Activated CD8-positive, alpha-beta memory T cell treated with anti-CD3 and anti-CD28 coated beads, Interleukin-2, amount 50 U/mL, for 48 hours (primary cell): ENCODE results near the gene PPIE.

ENCODE experiments used
- DNase-seq: peaks from one replicate; pipeline ENCODE4 v3.0.0-alpha.2; 2020

PPIE gene

DNA sequence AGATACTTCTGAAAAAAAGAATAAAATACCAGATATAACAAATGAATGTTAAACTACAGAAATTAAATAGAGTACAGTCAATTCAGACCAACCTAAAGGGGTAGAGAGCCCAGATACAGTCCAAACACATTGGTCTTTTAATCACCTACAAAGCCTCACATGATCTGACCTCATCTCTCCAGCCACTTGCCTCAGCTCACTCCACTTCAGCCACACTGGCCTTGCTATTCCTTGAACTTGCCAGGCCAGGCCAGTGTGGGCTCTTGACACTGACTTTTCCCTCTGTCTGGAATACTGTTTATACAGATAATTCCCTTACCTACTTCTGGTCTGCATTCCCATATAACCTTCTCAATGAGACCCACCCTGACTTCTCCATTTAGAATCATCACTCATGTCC is 17.0 kb upstream of the PPIE start:
- no peak for DNase-seq

DNA sequence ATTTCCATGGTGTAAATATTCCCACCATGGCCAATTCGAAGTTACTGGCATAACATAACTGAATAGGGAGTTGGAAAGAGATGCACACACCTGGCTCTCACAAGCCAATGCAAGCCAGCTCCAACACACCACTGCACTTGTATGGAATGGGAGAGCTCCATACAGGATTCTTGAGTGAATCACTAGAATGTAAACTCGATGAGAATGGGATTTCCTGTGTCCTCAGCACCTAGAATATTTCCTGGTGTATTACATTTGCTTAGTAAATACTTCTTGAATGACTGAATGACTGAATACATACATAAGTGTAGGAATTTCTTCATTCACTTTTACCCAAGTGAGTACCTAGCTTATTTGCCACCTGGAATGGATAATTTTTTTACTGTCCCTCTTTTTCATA is 16.2 kb upstream of the PPIE start:
- no peak for DNase-seq

DNA sequence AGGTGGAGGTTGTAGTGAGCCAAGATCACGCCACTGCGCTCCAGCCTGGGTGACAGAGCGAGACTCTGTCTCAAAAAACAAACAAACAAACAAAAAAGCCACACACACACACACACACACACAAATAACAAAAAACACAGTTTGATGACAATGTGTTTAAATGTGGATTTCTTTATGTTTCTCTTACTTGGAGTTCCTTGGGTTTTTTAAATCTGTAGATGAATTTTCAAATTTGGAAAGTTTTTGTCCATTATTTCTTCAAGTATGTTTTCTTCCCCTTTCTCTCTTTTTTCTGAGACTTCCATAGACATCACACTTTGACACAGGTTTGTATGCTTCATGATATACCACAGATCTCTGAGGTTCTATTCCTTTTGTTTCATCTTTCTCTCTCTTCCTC is 12.1 kb upstream of the PPIE start:
- no peak for DNase-seq

DNA sequence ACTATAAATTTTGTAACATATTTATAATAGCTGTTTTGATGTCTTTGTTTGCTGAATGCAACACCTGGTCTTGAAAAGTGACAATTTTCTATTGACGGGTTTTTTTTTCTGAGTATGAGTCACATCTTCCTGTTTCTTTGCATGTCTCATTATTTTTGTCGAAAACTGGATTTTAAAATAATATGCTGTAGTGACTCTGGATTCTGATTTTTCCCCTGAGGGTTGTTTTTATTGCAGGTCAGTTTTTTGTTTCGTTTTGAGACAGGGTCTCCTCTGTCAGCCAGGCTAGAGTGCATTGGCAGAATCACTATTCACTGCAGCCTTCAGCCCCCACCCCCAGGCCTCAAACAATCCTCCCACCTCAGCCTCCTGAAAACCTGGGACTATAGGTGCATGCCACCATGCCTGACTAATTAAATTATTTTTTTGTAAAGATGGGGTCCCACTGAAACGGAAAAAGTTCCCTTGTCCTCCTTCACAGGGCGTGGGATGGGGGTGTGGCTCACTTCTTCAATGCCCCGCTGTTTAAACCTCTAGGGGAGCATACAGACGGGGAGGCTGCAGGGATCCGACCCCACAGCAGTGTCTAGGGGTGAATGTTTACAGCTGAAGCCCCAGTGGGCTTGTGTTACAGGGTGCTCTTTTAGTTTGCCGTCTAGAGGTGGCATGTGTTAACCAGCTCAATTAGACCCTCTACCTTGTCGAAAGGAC is 11.3 kb upstream of the PPIE start:
- DNase-seq: no peak

DNA sequence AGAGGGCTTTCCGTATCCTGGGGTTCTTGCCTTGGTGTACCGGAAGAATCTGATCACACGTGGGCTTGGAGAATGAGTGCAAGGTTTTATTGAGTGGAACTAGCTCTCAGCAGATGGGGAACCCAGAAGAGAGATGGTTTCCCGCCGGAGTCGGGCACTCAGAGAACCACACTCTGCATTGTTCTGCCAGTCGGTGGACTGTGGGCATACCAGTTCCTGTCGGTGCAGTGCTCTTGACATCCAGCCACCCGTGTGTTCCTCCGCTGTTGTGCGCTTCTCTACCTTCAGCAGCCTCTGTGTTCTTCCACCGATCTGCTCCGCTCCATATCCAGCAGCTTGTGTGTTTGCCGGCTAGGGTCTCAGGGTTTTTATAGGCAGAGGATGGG is 10.8 kb upstream of the PPIE start:
- DNase-seq: no peak

DNA sequence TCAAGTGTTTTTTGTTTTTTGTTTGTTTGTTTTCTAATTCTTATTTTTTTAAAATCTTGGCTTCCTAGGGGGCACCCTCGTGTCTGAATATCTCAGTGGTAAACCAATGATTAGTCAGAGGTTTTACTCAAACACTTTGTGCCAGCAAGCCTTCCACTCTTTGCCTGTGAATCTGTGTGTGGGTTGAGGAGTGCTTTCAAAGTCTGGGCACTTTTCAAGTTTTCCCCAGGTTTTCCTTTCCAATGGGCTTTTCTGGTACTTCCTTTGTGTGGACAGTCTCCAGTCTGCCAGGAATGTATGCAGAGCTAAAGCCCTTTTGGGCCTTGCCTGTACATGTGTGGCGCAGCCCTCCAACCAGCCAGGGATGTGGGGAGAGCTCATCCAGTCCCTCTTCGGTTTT is 9.7 kb upstream of the PPIE start:
- DNase-seq: no peak

DNA sequence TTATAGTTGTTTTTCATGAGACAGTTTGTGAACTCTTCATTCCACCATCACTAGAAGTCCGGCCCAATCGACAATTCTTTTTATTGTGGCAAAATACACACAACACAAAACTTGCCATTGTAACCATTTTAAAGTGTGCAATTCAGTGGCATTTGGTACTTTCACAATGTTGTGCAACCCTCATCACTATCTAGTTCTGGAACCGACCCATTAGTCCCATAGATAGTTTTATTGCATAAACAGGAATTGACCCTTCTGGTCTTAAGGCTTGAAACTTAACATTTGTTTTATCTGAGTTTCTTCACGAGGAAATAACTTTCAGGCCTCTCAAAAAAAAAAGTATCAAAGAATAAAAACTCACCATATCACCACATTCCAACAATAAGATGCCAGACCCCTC is 8.8 kb upstream of the PPIE start:
- no peak for DNase-seq

DNA sequence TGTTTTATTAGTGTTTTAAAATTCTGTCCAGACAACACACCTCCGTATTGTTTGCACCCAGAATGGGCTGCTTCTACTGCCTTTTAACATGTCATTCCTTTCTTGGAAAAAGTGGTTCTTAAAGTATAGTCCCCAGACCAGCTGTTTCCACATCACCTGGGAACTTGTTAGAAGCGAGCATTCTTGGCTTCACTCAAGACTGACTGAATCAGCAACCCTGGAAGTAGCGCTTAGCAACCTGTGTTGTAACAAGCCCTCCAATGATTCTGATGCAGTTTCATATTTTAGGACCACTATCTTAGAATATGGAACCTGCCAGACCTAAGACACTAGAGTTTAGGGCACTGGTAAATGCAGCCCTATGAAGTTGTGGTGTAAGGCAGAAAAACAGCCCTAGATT is 6.0 kb upstream of the PPIE start:
- DNase-seq: no peak

DNA sequence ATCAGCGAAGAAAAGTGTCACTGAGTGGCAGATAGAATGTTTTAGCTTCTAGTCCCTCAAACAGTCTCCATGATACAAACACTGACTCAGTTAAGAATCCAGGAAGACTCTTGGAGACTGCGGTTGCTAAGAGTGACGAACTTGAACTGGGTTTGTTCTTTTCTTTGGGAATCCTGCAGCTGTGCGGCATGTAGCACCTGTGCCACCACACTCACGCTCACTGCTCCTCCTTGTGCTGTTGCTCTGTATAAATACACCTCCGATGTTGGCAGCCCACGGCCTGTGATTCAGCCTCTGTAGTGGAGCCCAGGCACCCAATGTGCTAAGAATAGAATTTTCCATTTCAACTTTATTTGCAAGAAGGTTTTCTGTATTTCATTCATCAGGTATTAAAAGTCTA is 5.5 kb upstream of the PPIE start:
- no peak for DNase-seq

DNA sequence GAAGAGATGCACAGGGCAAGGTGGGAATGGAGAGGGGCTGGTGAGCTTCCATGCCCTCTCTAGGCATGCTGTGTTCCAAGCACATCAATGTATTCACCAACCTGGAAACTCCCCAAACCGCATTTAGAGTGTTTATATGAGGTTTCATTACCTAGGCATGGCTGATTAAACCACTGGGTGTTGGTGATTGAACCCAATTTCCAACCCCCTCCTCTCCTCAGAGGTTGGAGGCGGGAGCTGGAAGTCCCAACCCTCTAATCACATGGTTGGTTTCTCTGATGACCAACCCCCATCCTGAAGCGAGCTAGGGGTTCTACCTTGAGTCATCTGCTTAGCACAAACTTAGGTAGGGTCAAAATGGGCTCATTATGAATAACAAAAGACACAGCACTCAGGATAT is 3.0 kb upstream of the PPIE start:
- DNase-seq: no peak

DNA sequence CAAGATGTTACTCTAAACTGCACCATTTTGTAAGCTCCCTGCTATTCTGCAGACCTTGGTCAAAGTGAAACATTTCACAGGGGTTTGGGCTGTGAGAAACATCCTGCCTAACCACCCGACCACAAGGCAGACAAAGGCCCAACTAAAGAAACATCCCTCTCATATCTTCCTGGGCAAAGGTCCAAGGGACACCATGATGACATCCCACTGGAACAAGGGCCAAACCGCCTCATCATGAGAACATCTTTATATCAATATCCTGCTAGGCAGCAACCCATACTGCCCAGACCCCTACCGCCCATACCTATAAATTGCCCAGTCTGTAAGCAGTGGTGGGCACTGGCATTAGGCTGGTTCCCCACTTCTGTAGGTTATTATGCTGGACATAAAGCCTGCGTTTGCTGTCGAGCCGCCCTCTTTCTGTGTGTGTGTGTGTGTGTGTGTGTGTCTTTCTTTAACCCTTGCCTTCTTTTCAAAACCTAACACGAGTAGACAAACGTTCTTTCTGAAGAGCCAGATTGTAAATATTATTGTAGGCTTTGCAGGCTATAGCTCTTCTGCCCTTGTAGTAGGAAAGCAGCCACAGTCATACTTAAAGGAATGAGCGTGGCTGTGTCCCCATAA is 1.0 kb upstream of the PPIE start:
- DNase-seq: no peak

DNA sequence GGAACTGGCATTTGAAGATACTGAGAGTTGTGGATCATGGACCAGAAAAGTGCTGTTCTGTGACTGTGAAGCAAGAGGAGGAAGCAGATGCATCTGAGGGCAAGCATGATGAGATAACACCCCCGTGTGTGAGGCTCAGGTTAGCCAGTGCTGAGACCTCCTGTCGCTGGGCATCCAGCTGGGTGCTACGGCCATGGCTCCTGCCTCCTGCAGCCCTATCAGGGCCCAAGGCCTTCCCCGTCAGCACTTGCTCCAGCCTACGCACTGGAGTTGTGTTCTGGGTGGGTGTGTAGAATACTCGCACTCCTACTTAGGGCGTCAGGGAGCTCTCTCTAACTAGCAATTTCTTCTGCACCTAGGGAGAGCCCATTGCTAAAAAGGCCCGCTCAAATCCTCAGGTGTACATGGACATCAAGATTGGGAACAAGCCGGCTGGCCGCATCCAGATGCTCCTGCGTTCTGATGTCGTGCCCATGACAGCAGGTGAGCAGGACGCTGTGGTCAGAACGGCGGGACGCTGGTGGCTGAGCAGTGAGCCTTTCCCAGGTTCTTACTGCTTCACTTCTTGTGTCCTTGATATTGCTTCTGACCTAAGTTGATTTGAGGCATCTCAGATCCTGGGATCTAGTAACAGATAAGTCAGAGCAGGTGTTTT is 6.5 kb downstream of the PPIE start:
- DNase-seq: peak; percentile 39

DNA sequence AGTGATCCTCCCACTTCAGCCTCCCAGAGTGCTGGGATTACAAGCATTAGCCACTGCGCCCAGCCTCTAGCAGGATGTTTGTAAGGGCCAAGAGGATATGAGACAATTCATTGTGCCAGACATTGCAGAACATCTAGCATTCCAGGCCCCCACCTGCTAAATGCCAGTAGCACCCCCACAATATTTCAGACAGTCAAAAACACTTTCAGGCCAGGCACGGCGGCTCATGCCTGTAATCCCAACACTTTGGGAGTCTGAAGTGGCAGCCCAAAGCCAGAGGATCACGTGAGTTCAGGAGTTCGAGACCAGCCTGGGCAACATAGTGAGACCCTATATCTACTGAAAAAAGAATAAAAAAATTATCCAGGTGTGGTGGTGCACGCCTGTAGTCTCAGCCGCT is 12.9 kb downstream of the PPIE start:
- no peak for DNase-seq

DNA sequence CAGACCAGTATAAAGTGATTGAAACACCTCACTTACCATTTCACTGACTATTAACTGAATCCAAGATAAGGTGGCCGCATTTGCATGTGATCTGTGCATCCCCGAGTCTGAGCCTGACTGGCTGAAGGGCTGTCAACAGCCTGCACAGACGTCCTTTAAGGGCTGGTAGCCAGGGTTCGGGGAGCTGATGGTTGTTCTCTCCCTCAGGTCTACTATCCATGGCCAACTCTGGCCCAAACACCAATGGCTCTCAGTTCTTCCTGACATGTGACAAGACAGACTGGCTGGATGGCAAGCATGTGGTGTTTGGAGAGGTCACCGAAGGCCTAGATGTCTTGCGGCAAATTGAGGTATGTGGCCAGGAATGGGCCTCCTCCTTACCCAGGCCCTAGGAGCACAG is 14.0 kb downstream of the PPIE start:
- DNase-seq: no peak

DNA sequence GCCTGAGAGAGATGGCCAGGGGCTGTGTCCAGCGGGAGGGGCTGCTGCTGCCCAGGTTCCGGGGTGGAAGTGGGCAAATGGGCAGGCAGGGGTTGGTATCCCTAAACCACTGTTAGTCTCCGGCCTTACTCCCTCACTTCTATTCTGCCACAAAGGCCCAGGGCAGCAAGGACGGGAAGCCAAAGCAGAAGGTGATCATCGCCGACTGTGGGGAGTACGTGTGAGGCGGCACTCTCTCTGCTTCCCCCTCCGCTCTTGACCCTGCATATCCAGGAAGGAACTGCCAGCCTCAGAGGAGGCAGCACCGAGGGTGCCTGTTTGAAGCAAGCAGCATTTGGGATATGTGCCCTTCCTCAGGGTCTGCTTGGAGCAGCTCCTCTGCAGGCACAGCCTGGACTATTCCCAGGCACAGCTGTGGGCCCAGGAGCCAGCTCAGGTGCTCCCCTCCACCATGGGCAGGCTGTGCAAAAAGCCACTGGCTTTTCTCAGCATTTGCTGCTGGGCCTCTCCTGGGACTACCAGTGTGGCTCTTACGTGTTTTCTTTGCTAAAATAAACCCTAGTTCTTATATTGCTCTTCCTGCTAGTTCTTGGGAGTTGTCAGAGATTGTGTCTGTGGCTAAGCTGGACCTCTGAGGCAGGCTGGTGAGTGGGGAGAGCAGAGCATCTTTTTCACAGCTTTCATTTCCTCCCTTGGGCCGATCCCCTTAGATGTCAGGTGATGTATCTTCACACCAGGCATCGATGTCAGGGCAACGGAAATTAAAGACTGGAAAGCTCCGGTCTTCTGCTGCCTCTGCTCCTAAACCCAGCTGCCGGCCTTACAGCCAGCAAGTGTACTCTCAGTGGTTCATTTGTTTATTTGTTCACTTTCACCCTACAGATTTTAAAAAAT is 14.7 kb downstream of the PPIE start:
- DNase-seq: no peak

DNA sequence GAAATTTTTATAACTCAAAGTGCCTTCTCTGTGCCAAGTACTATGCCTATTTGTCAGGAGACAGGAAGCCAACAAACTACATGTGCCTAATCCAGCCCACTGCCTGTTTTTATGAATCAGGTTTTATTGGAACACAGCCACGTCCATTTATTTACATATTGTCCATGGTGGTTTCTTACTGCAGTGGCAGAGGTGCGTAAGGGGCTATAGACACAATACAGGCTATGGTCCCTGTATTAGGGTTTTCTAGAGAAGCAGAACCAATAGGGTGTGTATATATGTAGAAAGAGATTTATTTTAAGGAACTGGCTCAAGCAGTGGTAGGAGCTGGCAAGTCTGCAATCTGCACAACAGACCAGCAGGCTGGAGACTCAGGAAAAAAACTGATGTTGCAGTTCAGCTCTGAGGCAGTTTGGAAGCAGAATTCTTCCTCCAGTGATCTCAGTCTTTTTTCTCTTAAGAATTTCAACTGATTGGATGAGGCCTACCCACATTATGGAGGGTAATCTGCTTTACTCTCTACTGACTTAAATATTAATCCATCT is 15.4 kb downstream of the PPIE start:
- no peak for DNase-seq

DNA sequence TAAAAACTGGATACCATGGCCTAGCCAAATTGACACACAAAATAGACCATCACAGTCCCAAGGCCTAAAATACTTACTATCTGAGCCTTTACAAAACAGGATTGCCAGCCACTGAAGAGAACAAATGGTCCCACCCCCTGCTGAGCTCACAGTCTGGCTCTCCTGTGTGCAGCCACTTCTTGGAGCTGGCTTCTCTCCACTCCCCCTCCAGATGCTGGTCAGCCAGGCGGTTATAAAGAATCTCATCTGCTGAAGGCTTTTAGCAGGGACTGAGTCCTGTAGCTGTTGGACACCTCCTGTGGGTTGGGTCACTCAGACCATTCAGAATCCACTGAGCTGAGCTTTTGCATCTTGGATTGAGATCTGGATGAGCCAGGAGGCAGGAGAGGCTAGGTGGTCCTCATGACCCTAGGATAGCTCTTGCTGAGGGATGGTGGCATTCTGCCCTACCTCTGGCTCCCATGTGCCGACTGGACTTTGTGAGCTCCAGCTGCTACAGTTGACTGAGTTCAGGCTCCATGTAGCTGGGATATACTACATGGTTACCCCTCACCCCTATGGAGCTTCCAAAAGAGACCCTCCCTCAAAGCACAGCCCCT is 16.3 kb downstream of the PPIE start:
- DNase-seq: peak; percentile 13

DNA sequence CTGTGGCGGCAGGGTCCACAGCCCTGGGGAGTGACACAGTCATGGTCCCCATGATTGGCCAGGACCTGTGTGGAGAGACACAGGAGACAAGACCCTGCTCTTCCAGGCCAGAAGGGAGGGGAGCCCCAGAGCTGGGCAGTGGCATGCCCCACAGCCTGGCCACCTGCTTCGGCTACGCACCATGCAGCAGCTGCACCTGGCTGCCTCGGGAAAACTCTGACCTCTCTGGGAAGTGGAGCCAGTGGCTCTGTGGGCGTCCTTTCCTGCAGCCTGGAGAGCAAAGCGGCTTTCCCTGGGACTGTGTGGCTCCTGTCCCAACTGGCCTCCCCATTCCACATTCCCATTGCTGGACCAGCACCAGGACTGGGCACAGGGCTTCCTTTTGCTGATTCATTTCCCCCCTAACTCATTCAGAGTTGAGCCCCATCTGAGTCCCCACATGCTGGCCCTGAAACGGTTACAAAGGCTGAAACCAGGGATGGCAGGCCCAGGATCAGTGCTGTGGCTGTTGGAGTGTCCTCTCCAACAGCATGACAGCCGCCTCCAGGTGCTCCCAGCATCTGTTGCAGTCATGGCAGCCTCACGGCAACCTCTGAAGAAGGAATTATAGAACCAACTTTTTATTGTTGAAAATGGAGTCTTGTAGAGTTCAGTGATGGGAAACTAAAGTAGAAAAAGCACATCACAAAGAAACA is 17.4 kb downstream of the PPIE start:
- no peak for DNase-seq

DNA sequence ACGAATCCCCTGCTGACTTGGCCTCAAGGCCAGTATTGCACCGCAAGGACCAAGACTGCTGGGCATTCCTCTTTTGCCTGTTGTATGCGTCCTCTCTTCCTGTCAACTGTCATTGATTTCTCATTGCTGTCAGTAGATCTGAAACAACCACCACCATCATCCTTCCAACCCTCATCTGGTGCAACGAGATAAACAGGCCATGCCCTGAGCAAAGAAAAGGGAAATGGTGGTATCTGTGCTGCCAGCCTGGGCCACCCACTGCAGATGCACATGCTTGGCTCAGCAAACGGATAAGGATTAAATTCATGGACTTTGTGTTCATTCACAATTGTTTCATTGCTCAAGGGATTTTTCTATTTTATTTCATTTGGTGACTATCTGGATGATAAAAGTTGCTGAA is 18.8 kb downstream of the PPIE start:
- DNase-seq: no peak

DNA sequence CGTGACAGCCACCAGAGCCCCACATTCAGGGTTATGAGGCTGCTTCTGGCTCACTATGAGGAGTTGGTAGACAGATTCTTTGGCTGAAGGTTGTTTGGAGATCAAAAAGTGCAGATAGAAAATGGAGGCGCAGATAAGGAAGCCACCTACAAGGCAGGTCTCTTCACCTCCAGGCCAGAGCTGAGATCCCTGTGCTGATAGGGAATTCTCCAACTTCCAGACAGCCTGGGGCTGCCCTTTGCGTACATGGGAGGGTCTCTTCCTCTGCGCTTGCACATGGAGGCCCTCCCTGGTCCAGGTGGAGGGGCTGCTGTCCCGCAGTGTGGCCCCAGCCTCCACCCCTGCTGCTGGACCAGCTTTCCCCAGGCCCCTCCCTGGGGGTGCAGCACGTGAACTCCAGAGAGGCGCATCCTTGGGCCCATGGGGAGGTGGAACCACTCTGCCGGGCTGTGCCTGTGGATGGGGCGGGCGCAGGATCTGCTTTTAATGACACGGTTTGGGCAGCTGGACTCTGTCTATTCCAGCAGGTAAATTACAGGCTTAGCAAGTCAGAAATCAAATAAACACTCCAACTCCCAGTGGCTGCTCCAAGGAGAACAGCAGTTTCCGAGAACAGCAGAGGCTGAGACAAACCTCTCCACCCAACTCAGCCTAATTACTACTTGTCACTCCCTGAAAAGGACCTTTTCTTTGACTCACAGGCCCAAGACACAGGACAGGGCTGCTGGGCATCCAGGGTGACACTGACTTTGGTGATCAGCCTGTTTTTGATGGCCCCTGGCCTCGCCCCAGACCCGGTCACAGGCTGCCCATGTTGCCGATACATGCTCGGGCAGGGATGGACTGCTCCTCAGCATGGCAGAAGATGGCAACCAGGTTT is 20.1 kb downstream of the PPIE start:
- DNase-seq: no peak

DNA sequence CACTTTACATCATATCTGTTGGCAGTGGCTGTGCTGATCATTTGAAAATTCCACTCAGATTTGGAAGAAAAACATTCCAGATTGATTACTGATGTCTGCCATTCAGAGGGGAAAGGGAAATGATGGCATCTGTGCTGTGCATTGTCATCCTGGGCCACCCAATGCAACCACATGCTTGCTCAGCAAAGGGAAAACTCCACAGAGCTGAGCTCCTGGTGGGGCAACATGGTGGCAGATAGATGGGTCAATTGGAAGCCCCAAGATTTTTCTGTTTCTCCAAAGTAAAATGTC is 20.7 kb downstream of the PPIE start:
- no peak for DNase-seq
